HEK293T (cell line): ENCODE measurements around the gene ARMC9.

Source experiments
- ARNT ChIP-seq: fragments of 450-650 bp; IDR thresholded peaks from 2 replicates; pipeline ENCODE4 v1.6.1; 2017; ENCODE audit warnings: mild to moderate bottlenecking
- BHLHE40 ChIP-seq: fragments of 450-650 bp; IDR thresholded peaks from 2 replicates; pipeline ENCODE4 v1.6.1; 2016; ENCODE audit warnings: mild to moderate bottlenecking, moderate library complexity, borderline replicate concordance
- ELF4 ChIP-seq: fragments of 450-650 bp; IDR thresholded peaks from 2 replicates; pipeline ENCODE4 v1.6.1; 2017; ENCODE audit warnings: antibody characterized with exemption
- FOXA1 ChIP-seq: fragments of 450-650 bp; IDR thresholded peaks from 2 replicates; pipeline ENCODE4 v1.6.1; 2016; ENCODE audit warnings: mild to moderate bottlenecking
- FOXK2 ChIP-seq: fragments of 450-650 bp; IDR thresholded peaks from 2 replicates; pipeline ENCODE4 v1.6.1; 2016; ENCODE audit warnings: mild to moderate bottlenecking
- FOXM1 ChIP-seq: fragments of 450-650 bp; IDR thresholded peaks from 2 replicates; pipeline ENCODE4 v1.6.1; 2017; ENCODE audit warnings: mild to moderate bottlenecking, borderline replicate concordance
- HDGF ChIP-seq: fragments of 450-650 bp; IDR thresholded peaks from 2 replicates; pipeline ENCODE4 v1.6.1; 2017; ENCODE audit warnings: antibody characterized with exemption, borderline replicate concordance
- NFRKB ChIP-seq: fragments of 450-650 bp; IDR thresholded peaks from 2 replicates; pipeline ENCODE4 v1.6.1; 2016; ENCODE audit warnings: mild to moderate bottlenecking, moderate library complexity
- PKNOX1 ChIP-seq: fragments of 450-650 bp; IDR thresholded peaks from 2 replicates; pipeline ENCODE4 v1.6.1; 2016
- SP1 ChIP-seq: fragments of 450-650 bp; IDR thresholded peaks from 2 replicates; pipeline ENCODE4 v1.6.1; 2017
- SUZ12 ChIP-seq: fragments of 450-650 bp; IDR thresholded peaks from 2 replicates; pipeline ENCODE4 v1.6.1; 2016; ENCODE audit warnings: mild to moderate bottlenecking
- TARDBP ChIP-seq: fragments of 450-650 bp; IDR thresholded peaks from 2 replicates; pipeline ENCODE4 v1.6.1; 2016
- ZNF384 ChIP-seq: fragments of 450-650 bp; IDR thresholded peaks from 2 replicates; pipeline ENCODE4 v1.6.1; 2016

- no peak for TF ChIP-seq SP1
- no peak for TF ChIP-seq FOXK2
- TF ChIP-seq FOXM1 = no peak
- TF ChIP-seq TARDBP = no peak
- TF ChIP-seq ELF4 = no peak
- no peak for TF ChIP-seq NFRKB
- TF ChIP-seq SUZ12 = no peak
- no peak for TF ChIP-seq FOXA1
- TF ChIP-seq PKNOX1 = no peak
- TF ChIP-seq ARNT = no peak
- TF ChIP-seq ZNF384 = no peak
- no peak for TF ChIP-seq HDGF
- no peak for TF ChIP-seq BHLHE40
Measured at GRCh38 chr2:231397928-231398294, 199.5 kb downstream of the ARMC9 start.
